HG02870 (cell line): ENCODE results near the gene HIF1A.
"Not testable (repeated sequence)": the region's sequence is repeated elsewhere in the genome, so short reads cannot be mapped to it uniquely, and the experiment has no call there.

Experiments
- ATAC-seq: cut with Tn5 transposase; IDR thresholded peaks from one replicate; pipeline ENCODE4 v1.9.1; 2021; ENCODE audit warnings: mild to moderate bottlenecking, moderate library complexity; ENCODE audit not compliant: unreplicated experiment

Gene HIF1A

DNA sequence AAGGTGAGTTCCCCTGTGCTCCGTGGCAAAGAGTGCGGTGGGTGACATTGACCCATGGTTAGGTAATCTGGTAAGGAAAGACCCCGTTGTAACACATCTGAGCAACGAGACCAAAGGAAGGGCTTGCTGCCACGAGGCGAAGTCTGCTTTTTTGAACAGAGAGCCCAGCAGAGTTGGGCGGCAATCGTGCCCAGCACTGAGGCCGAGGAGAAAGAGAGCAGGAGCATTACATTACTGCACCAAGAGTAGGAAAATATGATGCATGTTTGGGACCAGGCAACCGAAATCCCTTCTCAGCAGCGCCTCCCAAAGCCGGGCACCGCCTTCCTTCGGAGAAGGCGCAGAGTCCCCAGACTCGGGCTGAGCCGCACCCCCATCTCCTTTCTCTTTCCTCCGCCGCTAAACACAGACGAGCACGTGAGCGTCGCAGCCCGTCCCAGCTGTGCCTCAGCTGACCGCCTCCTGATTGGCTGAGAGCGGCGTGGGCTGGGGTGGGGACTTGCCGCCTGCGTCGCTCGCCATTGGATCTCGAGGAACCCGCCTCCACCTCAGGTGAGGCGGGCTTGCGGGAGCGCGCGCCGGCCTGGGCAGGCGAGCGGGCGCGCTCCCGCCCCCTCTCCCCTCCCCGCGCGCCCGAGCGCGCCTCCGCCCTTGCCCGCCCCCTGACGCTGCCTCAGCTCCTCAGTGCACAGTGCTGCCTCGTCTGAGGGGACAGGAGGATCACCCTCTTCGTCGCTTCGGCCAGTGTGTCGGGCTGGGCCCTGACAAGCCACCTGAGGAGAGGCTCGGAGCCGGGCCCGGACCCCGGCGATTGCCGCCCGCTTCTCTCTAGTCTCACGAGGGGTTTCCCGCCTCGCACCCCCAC lies at the start of gene HIF1A:
HIF1A (plus strand) TSS at position 684 of the 865 bp plus-strand sequence. CDS start 292 bp downstream, outside the sequence.
- peak; percentile 92 for ATAC-seq

DNA sequence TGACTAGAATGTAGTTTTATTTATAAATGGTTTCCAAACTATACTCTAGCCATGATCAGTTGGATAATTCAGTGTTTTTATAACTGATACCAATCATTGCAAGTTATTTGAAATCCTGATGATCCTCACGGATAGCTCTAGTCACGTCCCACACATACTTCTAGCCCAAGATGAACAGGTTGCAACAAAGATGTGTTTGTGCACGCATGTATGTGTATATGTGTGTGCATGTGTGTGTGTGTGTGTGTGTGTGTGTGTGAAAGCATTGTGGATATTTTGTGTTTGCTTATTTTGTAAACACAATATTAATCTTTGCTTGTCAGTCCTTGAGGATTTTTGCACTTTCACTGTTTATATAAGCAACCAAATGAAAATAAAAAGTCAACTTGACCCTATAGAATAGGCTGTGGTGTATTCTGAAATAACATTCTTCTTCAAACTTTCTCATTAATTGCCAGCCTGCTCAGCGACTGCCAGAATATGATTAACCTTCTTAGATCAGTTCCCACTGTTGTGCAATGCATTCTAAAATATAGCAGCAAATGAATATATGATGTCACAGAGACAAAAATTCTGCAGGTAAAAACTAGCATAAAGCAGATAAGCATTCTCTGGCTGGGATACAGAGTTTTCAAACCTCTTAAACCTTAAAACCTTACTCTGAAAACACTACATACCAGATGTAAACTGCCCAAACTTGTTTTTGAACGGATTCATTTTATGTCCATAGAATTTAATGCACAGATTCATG lies 48.8 kb upstream of the HIF1A start:
- ATAC-seq = no peak

DNA sequence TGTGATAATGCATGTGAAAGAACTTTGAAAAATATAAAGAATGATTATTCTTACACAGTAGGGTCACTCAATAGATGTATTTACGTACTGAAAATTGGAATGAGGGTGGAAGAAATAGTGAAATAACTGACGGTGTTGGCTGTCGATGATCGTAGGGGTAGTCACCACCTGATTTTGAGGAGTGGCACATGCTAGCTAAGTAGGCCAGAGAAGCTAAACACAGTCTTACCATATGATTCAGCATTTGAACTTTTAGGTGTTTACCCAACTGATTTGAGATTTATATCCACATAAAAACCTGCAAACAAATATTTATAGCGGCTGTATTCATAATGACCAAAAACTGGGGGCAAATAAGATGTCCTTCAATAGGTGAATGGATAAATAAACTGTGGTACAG lies 47.6 kb upstream of the HIF1A start:
- ATAC-seq = no peak

- no peak for ATAC-seq
Measured at GRCh38 chr14:61648377-61648776, 46.9 kb upstream of the HIF1A start.

DNA sequence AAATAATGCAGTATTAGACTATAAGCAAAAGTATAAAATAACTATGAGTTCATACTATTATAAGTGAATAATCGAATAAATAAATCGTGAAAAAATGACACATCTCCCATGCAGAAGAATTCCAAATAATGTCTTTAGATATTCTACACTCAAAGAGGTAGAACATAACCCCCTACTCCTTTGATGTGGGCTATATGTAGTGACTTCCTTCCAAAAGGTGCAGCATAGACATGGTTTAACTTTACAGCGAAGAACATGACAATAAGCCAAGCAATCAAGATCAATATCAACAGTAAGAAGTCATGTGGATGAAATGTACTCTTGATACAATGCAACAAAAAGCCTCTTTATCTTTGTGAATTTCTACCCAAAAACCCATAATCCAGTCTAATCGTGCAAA lies 46.0 kb upstream of the HIF1A start:
- no peak for ATAC-seq

GRCh38 chr14:61651355-61651754 lies 44.0 kb upstream of the HIF1A start:
- no peak for ATAC-seq

DNA sequence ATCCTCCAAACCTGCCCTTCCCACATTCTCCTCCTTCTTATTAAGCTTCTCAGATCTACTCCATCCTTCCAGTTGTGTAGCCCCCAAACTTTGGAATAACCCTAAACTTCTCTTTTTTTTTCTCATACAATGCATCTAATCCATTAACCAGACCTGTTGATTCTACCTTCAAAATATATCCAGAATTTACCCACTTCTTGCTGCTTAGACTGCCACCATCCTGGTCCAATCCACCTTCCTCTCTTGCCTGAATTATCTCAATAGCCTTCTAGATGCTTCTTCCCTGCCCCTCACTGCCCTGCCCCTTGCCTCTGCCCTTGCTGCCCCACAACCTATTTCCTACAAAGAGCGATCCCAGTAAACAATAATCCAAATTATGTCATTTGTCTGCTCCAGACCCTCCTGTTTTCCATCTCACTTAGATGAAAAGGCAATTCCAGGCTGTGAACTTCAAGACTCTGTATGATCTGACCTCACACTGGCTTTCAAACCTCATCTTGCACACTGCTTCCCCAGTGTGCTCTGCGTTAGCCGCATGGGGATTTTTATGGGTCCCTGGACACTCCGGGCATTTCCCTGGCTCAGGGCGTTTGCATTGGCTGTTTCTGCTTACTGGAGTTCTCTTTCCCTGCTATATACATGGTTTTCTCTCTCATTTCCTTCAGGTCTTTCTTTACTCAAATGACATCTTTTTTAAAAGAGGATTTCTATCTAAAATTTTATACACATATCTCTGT lies 42.6 kb upstream of the HIF1A start:
- ATAC-seq = no peak

DNA sequence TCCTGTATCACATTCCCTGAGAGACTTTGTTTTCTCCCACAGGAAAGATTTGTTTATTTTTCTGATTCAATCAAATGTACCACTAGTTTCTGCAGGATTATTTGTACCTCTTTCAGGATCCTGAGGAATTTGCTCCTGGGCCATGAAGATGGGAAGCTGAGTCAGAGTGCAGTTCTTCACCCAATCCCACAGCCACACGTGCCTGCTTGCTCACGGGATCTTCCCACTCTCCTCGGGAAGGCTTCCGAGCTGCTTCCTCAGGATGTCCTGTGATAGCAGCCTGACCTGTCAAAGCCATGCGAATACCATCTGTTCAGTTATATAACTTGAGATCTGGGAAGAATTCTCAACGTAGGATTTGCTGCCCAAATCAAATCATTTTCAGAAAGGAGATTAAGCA lies 41.8 kb upstream of the HIF1A start:
- ATAC-seq = no peak

DNA sequence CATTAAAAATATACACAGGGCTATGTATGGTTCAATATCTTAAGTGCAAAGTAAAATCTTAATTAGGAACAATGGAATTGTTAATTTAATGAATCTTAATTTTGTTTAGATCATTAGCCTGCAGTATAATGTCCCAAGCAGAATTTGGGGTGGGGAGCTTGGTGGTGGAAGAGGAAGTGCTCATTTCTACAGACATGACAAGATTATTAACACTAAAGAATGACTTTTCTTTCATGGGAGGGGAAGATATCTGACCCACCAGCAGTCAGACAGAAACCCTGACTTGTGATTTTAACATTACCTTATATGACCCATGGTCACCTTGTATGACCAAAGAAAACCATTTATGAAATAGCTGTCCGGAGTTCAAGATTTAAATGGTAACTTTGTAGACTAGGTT lies 41.3 kb upstream of the HIF1A start:
- no peak for ATAC-seq

GRCh38 chr14:61655777-61656176 lies 39.5 kb upstream of the HIF1A start:
- ATAC-seq = no peak

GRCh38 chr14:61656341-61656740 lies 39.0 kb upstream of the HIF1A start:
- ATAC-seq = no peak

GRCh38 chr14:61658111-61658510 lies 37.2 kb upstream of the HIF1A start:
- ATAC-seq = not testable (repeated sequence)

DNA sequence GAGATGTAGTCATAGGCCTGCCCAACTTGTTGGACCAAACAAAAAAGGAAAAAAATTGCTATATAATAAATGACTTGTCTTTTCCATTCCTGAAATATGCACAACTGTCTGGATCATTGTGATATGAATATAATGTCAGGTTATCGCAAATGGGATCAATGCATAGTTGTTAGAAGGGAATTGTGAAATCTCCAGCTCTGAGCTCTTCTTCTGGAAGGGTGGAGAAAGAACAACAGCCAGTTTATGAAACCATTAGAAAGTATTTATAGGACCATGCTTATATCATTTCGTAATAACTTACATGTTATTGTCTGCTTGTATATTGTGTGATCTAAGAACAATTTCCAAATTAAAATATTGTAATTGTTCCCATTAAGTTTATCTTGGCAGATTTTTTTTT lies 35.7 kb upstream of the HIF1A start:
- no peak for ATAC-seq

DNA sequence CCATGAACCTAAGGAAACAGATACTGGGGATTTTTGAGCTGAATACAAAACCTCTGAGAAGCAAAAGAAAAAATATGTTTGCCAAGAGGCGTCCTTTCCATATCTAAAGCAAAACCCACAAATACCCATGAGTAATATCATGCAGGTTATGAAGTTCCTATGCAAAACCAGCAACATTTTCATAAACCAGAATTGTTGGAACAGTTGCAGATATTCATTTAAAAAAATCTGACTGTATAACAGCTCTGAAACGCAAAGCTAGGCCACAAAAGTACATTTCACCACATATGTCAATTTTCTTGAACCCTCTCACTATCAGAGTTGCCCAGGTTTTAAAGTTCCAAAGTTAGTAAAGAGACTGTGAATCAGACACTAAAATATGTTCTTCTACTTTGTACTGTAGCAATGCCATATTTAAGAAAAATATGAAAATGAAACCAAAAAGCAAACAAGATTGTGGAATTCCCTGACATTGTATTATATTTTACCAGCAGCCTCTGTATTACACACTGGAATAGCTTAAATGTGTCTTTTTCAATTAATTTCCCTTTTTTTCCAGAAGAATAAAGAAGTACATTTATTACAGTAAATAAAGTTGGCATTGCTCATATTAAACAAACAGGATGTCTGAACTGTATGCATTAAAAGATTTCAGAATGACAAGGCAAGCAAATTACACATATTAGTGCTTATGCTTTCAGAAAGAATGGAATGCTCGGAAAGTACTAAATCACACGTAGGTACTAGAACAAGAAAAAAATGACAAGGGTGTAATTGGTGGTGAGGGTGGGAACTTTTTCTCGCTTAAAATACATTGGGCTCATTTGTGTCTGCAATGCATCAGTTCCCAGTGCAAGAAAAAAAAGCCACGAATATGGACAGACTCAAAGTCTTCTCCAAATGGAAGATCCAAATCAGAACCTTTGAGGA lies 33.6 kb upstream of the HIF1A start:
- peak; percentile 32 for ATAC-seq

DNA sequence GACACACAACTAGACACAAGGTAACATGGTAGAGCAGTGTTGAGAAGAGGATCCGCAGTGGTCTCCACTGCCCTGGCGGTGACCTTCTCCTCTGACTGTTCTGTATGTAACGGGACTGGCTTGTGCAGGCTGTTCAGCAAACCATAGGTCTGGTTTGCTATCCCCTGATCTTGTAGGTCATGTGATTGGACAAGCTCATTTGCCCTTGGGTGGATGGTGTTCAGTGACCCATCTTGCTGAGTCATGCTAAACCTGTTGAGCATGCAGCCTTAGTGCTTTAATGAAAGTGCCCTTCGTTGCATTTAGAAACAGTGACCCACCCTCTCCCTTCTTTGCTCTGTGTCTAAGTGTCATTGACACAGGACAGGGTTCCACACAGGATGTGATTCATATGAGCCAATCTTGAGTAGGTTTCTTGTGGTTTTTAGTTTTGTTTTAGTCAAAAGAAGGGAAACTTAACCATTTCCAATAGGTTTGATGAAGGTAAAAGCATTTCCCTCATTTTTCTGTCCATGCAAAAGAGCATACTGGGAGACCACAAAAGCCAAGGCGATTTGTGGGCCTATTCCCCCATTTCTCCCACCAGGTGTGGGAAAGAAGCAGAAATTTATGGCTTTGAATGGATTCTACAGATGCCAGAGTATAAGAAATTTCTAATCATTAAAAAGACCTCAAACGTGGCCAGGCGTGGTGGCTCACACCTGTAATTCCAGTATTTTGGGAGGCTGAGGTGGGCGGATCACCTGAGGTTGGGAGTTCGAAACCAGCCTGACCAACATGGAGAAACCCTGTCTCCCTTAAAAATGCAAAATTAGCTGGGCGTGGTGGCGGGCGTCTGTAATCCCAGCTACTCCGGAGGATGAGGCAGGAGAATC lies 32.6 kb upstream of the HIF1A start:
- ATAC-seq = peak; percentile 83

GRCh38 chr14:61663312-61663979 lies 31.9 kb upstream of the HIF1A start:
- ATAC-seq = no peak

DNA sequence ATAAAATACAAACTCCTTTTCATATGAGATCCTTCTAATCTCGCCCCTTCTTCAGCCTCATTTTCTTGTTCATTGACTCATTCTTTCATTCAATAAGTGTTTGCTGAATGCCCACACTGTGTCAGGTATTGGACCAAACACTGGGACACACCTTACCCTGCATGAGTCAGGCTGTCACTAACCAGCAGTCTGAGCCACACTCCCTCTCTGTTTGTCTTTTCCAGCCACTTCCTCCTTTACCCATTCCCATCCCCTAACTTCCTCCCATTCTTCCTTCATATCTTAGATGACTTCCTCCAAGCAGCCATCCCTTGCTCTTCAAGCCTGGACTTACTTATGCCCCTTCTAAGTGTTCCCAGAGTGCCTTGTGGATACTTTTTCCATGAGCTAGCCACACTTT lies 27.0 kb upstream of the HIF1A start:
- no peak for ATAC-seq

- no peak for ATAC-seq
Measured at GRCh38 chr14:61670576-61670975, 24.7 kb upstream of the HIF1A start.

GRCh38 chr14:61671082-61671481 lies 24.2 kb upstream of the HIF1A start:
- peak; percentile 91 for ATAC-seq
